Epithelial cell of esophagus (primary cell): ENCODE measurements around the gene KCNK7.

ENCODE experiments used
- DNase-seq: peaks from one replicate; pipeline ENCODE4 v3.0.0; 2010; ENCODE audit warnings: low read depth
- H3K4me3 ChIP-seq: 2 replicates; pipeline ENCODE4 v1.5.1; 2011; ENCODE audit warnings: mild to moderate bottlenecking, low read length, control low read depth
- TF ChIP-seq, protein P1 (sequence below): IDR thresholded peaks from 2 replicates; pipeline ENCODE4 v1.5.1; 2011; ENCODE audit warnings: low read depth, mild to moderate bottlenecking, low read length, control low read depth, inconsistent platforms; ENCODE audit not compliant: insufficient read depth; ENCODE audit errors: missing control alignments

Gene KCNK7

DNA sequence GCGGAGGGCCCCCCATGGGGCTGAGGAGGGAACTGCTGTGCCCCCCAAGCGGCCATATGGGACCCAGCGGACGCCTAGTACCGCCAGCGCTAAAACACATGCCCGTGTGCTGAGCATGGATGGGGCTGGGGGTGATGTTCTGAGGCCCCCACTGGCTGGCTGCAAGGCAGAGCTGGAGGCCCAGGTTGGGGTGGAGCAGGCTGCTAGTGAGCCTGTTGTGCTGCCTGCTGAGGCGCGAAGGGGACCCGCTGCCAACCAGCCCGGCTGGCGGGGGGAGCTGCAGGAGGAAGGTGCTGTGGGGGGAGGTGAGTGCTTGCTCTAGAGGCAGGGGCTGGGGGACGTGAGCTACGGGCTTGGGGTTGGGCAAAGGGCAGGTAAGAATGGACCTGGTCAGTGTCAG, 23.2 kb upstream of the KCNK7 start:
- TF ChIP-seq, protein P1, sequence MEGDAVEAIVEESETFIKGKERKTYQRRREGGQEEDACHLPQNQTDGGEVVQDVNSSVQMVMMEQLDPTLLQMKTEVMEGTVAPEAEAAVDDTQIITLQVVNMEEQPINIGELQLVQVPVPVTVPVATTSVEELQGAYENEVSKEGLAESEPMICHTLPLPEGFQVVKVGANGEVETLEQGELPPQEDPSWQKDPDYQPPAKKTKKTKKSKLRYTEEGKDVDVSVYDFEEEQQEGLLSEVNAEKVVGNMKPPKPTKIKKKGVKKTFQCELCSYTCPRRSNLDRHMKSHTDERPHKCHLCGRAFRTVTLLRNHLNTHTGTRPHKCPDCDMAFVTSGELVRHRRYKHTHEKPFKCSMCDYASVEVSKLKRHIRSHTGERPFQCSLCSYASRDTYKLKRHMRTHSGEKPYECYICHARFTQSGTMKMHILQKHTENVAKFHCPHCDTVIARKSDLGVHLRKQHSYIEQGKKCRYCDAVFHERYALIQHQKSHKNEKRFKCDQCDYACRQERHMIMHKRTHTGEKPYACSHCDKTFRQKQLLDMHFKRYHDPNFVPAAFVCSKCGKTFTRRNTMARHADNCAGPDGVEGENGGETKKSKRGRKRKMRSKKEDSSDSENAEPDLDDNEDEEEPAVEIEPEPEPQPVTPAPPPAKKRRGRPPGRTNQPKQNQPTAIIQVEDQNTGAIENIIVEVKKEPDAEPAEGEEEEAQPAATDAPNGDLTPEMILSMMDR: no peak
- no peak for DNase-seq
- no peak overlapping the region for H3K4me3 ChIP-seq

DNA sequence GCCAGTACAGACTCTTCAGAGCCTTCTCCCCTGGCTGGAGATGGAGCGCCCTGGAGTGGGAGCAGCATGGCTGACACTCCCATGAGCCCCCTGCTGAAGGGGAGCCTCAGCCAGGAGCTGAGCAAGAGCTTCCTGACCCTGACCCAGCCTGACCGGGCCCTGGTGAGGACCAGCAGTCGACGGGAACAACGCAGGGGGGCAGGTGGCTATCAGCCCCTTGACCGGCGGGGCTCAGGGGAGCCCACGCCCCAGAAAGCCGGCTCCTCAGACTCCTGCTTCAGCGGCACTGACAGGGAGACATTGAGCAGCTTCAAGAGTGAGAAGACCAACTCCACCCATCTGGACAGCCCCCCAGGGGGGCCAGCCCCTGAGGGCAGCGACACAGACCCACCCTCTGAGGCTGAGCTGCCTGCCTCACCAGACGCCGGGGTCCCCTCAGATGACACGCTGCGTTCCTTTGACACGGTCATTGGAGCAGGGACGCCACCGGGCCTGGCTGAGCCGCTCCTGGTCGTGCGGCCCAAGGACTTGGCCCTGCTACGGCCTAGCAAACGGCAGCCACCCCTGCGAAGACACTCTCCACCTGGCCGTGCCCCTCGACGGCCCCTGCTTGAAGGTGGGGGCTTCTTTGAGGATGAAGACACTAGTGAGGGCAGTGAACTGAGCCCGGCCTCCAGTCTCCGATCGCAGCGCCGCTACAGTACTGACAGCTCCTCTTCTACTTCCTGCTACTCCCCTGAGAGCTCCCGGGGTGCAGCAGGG, 22.6 kb upstream of the KCNK7 start:
- TF ChIP-seq, protein P1: no peak
- DNase-seq: no peak
- no peak overlapping the region for H3K4me3 ChIP-seq

DNA sequence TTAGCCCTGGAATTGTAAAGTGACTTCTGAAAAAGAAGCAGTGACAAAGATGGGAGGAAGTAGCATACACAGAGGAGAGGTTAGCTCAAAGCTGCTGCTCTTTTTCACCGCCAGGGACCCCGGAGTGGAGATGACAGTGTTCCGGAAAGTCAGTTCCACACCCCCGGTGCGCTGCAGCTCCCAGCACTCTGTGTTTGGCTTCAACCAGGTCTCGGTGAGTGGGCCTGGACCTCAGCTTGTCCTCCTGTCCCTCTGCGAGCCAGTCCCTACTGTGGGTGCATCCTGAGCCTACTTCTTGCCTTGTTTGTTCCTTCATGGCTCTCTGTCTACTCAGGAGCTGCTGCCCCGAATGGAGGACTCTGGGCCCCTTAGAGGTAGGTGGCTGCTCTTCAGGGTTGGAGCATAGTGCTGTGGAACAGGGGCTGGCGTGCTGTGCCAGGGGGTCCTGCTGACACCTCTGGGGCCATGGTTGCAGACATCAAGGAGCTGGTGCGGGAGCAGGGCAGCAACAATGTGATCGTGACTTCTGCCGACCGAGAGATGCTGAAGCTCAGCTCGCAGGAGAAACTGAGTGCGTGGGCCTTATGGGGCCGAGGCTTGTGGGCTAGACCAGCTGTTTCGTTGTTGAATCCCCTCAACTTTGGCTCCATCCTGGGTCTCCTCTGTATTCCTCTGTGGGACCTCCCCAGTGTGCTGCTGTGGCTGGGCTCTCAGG, 21.7 kb upstream of the KCNK7 start:
- DNase-seq: no peak
- TF ChIP-seq, protein P1: no peak
- peak overlapping the region; percentile 7 for H3K4me3 ChIP-seq

DNA sequence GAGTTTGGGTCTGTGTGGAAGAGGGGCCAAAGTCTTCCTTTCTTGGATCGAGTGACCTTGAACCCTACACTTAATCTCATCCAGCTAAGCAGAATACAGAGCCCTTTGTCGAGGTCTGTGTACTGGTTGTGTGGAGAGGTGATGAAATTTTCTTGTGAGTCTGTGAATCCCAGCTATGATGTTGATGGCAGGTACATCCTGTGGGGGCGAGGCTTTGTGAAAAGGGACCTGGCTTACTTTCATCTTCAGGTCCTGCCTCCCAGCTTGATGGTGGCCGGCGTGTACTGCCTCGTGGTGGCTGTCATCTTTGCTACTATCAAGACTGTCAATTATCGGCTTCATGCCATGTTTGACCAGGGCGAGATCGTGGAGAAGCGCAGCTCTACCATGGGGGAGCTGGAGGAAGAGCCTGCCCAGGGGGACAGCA, 21.0 kb upstream of the KCNK7 start:
- H3K4me3 ChIP-seq: peak overlapping the region; percentile 85
- DNase-seq: no peak
- TF ChIP-seq, protein P1: no peak

DNA sequence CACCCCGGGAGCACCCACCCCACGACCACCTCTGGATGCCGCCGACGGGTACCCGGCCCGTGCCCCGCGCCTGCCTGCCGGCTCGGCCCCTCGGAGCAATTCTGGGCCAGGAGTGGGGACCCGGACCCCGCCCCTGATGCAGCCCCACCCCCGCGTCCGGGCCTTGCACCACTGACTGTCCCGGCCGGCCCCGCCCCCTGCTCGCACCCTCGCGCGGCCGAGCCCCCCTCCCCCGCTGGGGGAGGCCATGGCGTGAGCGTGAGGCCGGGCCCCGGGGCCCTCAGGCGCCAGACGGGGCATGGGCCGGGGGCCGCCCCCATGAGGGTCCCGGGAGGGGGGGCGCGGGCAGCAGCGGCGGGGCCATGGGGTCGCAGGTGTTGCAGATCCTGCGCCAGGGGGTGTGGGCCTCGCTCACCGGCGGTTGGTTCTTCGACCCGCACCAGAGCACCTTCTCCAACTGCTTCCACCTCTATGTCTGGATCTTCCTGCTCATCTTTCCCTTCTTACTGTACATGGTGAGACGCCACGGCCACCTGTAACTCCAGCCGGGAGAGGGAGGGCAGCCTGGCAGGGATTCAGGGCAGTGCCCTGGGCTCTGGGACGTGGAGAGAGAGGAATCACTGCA, 20.5 kb upstream of the KCNK7 start:
- DNase-seq: no peak
- H3K4me3 ChIP-seq: peak overlapping the region; percentile 85
- TF ChIP-seq, protein P1: no peak

DNA sequence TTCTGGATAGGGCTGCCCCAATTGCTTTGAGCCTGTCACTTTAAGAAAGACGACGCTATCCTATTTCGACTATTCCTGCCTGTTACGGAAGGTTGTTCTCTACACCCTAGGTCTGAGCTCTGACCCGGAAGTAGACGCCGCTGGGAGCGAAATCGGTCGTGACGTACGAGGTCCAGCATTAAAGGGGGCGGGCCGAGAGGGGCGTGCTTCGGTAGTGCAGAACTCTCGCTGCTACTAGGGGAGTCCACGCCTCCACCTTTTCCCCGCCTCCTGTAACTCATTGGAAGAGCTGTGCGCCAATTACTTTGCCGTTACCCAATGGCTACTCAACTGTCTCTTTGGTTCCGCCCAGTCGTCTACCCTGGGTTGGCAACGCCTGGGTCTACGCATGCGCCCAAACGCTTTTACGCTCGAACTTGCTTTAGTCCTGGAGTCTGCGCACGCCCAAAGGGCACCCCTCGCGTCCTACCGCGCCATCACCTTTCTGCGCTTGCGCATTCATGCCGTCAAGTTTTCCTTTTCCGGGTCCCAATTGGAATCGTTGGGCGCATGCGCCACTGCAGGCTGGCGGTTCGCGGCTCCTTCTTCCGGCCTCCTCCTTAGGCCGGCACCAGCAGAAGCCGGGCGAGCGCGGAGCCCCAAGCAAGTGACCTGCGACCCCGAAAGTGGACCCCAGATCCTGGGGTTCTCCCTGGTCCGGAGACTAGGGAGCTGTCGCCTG, 19.8 kb upstream of the KCNK7 start, which contains the start of gene PCNX3:
PCNX3 (plus strand) TSS at position 548 of the 721 bp plus-strand sequence. CDS start 536 bp downstream, outside the sequence.
- peak within 1 kb of the TSS; percentile 98 for H3K4me3 ChIP-seq
- peak; percentile 100 for DNase-seq
- TF ChIP-seq, protein P1: no peak
